Nucleus accumbens (tissue), 56 donors: ENCODE measurements around the gene ARL8B.
"Not testable (repeated sequence)": the region's sequence is repeated elsewhere in the genome, so short reads cannot be mapped to it uniquely, and the experiment has no call there.

Source experiments
- DNase-seq, 56 donors: peaks; one replicate each; lab custom pipeline; 2025; lab: John Stamatoyannopoulos, UW

The ARL8B gene

DNA sequence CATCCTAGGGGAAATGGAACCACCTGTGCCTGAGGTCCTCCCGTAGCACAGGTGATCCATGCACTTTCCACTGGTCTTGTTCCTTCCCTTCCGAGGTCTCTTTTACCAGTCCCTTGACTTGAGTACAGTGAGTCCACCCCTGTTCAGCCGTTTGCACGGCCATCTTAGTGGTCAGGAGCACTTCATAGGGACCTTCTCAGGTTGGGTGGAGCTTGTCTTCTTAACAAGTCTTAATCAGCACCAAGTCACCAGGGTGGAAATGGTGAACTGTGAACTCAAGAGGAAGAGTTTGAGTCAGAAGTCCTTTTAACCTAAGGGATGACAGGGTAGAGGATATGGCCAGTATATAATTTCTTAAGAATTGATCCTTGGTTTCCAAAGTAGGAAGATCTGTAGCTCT, 21.4 kb downstream of the ARL8B start:
- no peak for DNase-seq

DNA sequence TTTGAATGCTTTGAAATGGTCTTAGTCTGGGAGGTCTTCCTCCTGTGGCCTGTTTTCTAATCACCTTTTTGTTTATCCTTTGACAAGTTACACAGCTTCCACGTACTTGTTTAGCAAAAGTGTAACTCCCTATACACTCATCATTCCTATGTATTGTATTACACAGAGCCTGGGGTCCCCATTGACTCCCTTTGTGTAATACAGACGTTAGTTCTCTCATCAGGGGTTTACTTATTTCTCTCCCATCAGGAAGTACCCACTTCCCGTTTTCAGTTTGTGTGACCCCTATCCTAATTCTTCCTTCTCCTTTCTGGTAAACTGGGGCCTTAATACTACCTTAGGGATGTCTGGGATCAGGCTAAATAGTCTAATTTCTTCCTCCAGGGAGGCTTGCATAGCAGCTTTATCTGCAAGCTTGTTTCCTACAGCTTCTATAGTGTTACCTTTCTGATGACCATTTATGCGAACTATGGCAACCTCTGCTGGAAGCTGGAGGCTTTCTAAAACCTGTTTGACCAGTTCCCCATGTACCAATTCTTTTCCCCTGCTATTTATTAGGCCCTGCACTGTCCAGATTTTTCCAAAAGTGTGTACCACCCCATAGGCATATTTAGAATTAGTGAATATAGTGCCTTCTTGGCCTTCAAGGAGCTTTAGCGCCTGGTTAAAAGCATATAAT, 22.4 kb downstream of the ARL8B start:
- DNase-seq: no peak

DNA sequence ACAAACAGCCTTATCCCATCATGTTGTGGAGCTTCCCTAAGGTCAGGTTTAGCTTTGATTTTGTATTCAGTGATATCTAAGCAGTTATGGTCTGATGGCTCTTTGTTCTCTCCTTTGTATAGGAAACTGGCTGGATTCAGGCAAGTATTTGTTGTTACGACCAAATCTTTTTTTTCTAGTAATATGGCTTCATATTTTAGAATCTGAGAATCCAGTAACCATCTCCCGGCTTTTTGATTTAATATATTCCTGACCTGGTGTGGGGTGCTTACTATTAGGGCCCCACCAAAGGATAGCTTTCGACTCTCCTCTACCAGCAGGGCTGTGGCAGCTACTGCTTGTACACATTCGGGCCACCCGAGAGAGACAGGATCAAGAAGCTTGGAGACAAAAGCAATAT, 23.0 kb downstream of the ARL8B start:
- no peak for DNase-seq

DNA sequence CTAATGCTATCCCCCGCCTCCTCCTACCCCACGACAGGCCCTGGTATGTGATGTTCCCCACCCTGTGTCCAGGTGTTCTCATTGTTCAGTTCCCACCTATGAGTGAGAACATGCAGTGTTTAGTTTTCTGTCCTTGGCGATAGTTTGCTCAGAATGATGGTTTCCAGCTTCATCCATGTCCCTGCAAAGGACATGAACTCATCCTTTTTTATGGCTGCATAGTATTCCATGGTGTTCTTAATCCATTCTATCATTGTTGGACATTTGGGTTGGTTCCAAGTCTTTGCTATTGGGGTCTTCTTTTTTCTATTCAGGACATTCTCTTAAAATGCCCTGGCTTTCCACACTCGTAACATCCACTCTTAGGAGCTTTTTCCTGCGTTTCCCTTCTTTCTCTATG, 25.1 kb downstream of the ARL8B start:
- not testable (repeated sequence) for DNase-seq

DNA sequence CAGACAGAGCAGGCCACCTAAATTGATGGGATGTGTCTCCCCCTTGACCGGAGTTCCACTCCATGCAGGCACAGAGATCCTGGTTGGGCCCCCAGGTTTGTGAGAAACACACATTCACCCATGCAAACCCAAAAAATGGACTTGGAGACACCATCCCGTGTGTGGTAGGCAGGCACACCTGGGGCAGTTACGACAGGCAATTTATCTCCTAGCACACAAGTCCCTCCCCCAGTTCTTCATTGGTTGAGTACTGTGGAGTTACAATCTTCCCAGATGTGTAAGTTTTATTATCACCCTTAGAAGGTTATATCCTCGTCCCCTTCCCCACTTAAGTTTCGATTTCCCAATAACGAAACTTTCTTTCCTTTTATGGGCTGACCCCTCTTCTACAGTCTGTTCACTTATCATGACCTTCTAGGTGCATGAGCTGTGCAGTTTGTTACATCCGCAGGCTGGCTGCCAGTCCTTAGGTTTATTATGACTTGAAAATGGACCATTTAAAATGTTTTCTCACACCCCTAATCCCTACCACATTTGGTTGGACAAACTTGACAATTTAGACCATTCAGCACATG, 27.3 kb downstream of the ARL8B start:
- no peak for DNase-seq

DNA sequence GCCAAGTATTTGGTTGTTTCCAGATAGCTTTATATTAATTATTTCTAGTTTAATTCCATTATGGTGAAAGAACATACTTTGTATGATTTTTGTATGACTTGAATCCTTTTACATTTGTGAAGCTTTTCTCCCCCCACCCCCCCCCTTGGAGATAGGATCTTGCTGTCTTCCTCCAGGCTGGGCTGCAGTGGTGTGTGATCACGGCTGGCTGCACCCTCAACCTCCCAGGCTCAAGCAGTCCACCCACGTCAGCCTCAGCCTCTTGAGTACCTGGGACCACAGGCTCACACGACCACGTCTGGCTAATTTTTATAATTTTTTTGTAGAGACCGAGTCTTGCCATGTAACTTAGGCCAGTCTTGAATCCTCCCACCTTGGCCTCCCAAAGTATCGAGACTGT, 29.5 kb downstream of the ARL8B start:
- DNase-seq: no peak

DNA sequence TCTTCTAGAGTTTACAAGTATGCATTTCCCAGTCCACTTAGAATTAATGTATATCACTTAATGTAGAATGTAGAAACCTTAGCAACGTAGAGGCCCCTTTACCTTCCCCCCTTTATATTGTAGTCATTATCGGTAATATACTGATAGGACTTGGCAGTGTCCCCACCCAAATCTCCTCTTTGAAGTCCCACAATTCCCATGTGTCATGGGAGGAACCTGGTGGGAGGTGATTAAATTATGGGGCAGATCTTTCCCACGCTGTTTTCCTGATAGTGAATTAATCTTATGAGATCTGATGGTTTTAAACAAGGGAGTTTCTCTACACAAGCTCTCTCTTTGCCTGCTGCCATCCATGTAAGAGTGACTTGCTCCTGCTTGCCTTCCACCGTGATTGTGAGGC, 31.0 kb downstream of the ARL8B start:
- DNase-seq: no peak

DNA sequence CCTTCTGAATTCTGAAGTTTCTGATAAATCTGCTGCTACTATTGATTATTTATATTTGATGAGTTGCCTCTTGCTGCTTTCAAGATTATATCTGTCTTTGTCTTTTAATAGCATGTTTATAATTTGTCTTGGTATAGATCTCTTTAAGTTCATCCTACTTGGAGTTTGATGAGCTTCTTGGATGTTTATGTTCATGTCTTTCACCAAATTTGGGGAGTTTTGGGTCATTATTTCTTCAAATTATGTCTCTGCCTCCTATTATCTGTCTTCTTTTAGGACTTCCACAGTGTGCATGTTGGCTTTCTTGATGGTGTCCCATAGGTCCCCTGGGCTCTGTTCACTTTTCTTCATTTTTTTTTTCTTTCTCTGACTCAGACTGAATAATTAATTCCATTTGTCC, 33.1 kb downstream of the ARL8B start:
- no peak for DNase-seq

DNA sequence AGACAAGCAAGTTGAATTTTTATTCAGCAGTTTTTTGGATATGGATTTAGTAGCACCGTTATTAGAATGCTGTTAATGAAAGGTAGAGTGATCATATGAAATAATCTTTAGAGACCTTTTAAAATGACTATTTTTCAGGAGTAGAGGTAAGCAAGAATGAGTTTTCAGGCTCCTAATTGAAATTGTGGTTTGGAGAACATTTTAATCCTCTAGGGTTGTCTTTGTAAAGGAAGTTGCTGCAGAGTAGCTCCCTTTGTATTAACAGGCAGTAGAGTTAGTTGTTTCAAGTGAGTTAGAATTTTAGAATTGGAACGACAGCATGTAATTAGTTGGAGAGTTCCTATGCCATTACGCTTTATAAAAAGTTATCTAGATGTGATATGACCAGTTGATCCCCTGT, 38.2 kb downstream of the ARL8B start:
- DNase-seq: no peak

DNA sequence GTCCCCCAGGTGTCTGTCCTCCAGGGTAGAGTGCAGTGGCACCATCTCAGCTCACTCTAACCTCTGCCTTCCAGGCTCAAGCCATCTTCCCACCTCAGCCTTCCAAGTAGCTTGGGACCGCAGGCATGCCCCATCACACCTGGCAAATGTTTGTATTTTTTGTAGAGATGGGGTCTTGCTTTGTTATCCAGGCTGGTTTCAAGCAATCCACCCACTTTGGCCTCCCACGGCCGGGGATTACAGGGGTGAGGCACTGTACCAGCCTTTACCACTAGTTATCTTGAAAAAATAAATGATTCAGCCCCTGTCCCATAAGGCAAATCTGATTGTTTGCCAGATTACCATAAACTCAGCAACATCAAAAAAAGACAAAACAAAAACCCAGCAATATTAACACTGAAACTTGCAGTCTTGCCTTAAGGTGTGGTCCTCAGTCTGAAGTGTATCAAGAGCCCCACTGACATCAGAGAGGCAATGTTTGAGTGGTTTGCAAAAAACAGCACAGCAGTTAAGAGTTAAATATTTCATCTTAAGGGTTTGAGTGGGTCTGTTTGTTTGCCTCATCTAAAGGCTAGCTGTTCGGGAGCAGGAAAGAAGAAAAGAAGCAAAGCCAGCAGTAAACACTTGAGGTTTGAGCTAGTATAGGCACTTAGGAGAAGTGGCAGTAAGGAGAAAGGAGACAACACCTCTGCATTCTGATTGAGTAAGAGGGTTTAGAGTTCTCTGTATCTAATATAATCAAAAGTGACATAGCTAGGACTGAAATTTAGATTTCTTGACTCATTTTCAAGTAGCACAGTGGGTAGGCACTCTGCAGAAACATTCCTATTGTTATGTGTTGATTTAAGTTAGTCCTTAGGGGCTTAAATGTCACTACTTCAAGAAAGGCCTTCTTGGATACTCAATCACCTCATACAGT, 39.1 kb downstream of the ARL8B start:
- no peak for DNase-seq

DNA sequence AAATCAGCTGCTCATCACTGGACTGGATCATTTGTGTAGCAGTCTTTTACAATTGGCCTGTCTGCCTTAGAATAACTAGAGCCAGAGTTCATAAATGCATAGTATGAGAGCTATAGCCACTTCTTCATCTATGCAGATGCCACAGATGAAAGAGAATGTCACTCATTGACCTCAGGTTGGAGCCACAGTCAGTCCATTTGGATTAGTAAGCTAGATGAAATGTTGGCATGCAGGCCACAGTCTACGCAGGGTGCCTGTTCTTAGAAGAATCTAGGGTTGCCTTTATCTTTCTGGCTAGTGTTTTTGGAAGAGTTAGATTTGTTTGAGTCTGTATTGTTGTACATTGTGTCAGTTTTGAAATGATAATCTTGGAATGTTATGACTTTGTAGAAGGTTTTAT, 40.0 kb downstream of the ARL8B start:
- DNase-seq: no peak

DNA sequence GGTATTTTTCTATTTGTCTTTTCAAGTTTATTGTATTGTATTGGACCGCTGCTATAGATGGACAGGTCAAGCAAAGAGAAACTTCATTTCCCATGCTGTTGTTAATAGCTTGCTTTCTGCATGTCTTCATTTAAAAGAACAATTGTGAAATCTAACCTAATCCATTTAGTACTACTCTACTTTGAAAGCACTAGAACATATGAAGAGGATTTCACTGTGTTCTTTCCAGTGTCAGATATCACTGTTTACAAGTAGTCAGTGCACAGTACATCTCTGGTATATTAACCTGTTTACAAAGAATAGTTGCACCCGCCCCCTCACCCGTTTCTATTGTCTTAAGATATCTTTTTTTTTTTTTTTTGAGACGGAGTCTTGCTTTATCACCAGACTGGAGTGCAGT, 43.6 kb downstream of the ARL8B start:
- DNase-seq: no peak

DNA sequence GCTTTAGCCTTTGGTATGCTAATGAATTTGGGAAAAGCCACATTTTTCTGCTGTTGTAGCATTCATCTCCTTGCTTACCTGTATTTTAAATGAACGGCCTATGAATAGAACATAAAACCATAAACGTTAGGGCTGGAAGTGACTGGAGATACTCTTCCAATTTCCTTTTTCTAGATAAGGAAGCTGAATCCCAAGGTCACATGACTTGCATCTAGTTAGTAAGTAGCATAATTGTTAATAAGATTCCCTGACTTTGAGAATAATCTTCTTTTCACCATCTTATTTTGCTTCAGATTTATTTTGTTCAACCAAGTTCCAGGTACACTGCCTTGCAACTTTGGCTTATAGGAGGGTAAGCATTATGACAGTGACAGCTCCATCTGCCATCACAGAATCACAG, 44.8 kb downstream of the ARL8B start:
- no peak for DNase-seq

DNA sequence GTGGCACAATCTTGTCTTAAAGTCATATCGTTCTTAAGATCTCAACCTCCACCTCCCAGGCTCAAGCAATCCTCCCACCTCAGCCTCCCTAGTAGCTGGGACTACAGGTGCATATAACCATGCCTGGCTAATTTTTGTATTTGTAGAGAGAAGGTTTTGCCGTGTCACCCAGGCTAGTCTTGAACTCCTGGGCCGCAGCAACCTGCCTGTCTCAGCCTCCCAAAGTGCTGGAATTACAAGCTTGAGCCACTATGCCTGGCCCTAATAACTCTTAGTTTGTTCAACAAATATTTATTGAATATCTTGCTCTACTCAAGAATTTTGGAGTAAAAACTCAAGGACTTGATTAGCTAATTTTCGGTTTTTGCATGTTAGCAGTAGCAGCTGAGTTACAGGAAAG, 46.0 kb downstream of the ARL8B start:
- DNase-seq: no peak

DNA sequence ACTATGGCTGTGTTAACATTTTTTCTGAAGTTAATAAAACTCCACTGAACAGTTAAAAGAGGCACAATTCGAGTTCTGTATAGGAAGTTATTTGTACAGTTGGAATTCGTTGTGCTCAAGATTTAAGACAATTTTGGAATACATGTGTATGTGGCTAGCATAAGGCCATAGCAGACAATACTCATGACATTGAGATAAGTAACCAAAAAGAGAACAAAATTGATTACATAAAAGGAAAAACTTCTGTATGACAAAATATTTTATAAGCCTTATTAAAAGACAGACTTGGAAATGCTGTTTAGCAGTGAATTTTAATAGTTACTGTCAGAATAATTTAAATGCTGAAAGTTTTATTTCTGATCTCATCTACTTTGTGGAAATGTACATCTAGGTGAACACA, 47.7 kb downstream of the ARL8B start:
- DNase-seq: no peak

DNA sequence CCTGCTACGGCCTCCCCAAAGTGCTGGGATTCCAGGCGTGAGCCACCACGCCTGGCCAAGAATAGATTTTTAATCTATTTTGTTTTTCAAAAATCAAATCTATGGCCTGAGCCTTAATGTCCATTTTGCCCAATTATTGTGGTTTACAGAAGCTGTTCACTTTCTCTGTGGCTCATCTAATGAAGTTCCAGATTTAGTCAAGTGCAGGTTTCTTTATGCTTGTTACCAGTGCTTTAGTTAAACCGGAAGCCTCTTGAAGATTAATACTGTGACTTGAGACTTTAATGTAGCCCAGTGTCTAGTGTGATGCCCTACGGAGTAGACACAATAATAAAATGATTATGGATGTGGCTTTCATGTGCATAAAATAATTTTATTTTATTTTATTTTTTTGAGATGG, 48.9 kb downstream of the ARL8B start:
- DNase-seq: no peak

DNA sequence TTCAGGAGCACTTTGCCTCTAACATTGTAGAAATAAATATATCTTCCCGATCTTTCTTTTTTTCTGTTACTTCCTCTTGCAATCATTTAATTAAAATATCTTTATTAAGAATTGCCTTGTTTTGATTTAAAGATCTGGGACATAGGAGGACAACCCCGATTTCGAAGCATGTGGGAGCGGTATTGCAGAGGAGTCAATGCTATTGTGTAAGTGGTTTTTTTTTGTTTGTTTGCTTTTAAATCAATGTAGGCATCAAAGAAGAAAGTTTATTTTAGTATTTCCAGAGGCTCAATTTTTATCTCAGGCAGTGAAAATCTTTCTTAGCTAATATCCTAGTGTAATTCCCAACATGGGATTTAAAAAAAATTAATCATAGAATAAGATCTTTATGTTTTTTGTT, 49.9 kb downstream of the ARL8B start:
- DNase-seq: no peak

DNA sequence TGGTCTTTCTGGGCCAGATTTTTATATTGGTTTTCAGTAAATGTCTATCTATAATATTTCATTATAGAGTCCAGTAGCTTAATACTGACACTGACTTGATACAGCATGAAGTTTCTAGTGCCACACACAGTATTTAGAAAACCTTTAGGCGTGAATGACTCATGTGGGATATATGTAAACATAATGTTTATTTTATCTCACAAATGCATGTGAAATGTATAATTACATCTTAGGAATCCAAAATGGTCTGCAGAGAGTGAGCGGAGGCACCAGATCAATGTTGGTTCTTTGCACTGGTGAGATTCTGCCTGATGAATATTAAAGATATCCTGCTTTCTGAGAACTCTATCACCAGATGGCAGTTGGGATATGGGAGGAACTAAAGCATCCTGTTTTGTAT, 56.9 kb downstream of the ARL8B start:
- DNase-seq: not testable (repeated sequence)

DNA sequence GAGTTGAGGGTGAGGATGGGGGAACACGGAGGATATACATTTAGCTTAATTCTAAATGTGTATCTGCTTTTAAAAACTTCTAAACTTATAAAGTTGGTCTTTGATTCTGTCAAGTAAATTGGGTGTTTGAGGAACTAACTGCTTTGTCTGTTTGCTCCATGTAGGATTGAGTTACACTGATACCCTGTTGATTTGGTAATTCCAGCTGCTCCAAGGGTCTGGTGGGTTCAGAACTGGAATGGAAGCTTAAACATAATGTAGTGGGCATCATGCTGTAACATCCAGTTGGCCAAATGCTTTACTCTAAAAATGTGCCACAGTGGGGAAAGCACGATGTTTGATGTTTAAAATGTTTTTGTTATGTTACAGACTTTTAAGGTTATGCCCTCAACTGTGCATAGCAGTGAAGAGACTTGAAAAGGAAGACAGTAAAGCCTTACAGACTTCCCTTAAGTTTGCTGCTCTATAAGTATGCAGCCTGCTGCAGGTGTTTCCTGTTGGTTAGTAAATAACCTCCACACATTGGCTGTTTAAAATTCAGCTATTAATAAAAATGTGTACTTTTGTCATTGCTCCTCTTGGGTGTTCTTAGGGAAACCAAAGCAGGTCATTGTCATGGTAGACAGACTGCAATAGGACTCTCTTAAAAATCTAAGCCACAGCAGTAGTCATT, 59.5 kb downstream of the ARL8B start:
- no peak for DNase-seq

DNA sequence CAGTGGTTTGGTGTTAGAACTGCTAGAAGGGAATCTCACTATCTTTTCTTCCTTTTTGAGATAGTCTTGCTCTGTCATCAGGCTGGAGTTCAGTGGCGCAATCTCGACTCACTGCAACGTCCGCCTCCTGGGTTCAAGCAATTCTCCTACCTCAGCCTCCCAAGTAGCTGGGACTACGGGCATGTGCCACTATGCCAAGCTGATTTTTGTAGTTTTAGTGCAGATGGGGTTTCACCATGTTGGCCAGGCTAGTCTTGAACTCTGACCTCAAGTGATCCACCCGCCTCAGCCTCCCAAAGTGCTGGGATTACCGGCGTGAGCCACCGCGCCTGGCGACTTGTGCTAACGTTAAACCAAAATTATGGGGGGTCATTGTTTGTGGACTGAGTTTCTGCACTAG, 61.6 kb downstream of the ARL8B start:
- DNase-seq: not testable (repeated sequence)

DNA sequence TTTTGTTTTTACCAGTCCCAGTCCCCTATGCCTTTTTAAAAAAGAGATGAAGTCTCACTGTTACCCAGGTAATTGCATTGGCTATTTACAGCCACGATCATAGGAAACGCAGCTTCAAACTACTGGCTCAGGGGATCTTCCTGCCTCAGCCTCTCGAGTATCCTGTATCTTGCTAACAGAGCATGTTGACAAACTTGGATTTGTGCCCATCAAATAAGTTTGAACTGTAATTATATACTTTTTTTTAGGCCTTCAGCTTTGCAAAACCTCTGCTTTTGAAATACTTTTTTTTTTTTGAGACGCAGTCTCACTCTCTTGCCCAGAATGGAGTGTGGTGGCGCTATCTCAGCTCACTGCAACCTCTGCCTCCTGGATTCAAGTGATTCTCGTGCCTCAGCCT, 62.4 kb downstream of the ARL8B start:
- no peak for DNase-seq
